GM13977 (cell line): ENCODE data around the gene RET.

Experiments
- DNase-seq: peaks from one replicate; pipeline ENCODE4 v3.0.0; 2012; ENCODE audit warnings: low spot score
- in situ Hi-C: fragments of 300-500 bp; cut with MboI; formaldehyde crosslinking; loops from one replicate; pipeline ENCODE4 v1.12.0; 2022; ENCODE audit warnings: low sequenced_read_pairs, low pct_unique_long_range_greater_than_20kb, mixed read lengths, inconsistent platforms; ENCODE audit not compliant: unreplicated experiment
- TF ChIP-seq, protein P1 (sequence below): IDR thresholded peaks from 2 replicates; pipeline ENCODE4 v1.5.1; 2012; ENCODE audit warnings: mild to moderate bottlenecking, control low read depth; ENCODE audit not compliant: insufficient read depth; ENCODE audit errors: extremely low read depth, missing control alignments

RET gene

DNA sequence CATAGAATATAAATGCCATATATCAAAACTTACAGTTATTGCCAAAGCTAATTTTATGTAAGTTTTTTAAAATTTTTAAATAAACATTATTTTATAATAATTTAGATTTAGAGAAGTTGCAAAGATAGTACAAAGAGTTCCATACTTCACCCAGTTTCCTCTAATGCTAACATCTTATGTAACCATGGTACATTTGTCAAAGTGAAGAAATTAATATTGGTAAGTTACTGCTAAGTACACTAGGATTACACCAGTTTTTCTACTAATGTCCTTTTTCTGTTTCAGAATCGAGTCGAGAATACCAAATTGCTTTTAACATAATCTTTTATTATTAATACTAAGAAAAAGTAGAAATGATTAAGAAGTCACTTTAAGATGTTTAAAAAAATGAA, 90.6 kb downstream of the RET start:
- TF ChIP-seq, protein P1, sequence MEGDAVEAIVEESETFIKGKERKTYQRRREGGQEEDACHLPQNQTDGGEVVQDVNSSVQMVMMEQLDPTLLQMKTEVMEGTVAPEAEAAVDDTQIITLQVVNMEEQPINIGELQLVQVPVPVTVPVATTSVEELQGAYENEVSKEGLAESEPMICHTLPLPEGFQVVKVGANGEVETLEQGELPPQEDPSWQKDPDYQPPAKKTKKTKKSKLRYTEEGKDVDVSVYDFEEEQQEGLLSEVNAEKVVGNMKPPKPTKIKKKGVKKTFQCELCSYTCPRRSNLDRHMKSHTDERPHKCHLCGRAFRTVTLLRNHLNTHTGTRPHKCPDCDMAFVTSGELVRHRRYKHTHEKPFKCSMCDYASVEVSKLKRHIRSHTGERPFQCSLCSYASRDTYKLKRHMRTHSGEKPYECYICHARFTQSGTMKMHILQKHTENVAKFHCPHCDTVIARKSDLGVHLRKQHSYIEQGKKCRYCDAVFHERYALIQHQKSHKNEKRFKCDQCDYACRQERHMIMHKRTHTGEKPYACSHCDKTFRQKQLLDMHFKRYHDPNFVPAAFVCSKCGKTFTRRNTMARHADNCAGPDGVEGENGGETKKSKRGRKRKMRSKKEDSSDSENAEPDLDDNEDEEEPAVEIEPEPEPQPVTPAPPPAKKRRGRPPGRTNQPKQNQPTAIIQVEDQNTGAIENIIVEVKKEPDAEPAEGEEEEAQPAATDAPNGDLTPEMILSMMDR: no peak
- no peak for DNase-seq
- in situ Hi-C loops: no loop called here

DNA sequence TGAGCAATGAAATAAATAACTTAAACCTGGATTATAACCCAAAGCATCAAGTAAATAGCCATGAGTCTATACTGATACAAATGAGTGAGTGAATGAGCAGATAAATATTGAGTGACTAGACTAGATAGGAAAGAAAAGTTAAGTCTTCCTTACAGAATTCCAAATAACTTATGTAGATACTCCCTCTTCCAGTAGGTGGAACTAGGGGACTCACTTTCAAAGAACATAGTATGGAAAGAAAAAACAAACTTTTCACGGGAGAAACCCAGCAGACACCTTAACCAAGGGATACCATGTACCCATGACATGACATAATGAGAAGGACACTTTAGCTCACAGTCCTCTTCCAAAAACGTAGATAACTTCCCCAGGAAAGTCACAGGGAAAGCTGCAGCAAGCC, 93.6 kb downstream of the RET start:
- in situ Hi-C loops: no loop called here
- TF ChIP-seq, protein P1: no peak
- no peak for DNase-seq

DNA sequence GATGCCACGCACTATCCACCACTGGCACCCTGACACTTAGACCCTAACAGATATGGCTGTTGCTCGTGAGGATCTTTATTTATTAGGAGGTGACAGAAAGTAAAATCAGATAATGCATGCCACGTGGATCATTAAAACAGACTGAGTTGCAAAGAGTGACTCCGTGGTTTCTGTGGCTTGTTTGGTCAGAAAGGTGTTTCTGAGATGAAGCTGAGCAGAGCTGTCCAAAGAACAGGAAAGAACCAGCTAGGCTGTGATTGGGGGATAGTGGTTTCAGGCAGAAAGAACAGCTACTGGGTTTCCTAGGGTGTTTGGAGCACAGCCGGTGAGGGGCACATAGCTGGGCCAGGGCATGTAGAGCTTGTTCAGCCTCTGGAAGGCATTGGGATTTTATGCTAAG, 95.8 kb downstream of the RET start:
- DNase-seq: no peak
- in situ Hi-C loops: no loop called here

DNA sequence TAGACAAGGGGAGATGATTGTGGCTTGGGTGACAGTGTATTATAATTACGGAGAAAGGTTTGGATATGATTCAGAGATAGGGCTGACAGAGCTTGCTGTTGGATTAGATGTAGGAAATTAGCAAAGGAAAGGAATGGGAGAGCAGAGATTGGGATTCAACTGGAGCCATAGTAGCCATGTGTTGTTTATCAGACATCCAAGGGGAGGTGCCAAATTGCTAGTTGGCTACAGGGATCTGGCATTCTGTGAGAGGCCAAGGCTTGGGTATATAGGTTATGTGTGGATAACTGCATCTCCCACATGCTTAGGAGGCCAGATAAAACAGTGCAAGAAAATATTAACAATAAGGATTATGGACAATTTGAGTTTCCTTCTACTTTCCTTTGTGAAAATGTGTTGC, 96.3 kb downstream of the RET start:
- DNase-seq: no peak
- in situ Hi-C loops: no loop called here
- TF ChIP-seq, protein P1: no peak

More for the DNA sequence above, 95.8 kb downstream of the RET start:
- TF ChIP-seq, protein P1: no peak

DNA sequence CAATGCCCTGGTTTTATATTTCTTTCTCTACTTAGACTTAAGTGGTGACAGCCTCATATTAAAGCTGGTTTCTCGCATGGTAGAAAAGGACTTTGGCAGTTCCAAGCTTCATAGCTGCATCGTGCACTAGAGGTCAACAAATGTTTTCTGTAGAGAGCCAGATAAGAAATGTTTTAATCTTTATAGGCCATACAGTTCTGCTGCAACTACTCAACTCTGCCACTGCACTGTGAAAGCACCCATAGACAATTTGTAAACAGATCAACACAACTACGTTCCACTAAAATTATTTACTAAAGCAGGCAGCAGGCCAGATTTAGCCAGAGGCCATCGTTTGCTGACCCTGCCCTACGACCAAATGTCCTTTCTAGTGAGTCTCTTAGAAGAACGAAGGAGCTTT, 98.1 kb downstream of the RET start:
- TF ChIP-seq, protein P1: no peak
- no peak for DNase-seq
- in situ Hi-C loops: no loop called here

DNA sequence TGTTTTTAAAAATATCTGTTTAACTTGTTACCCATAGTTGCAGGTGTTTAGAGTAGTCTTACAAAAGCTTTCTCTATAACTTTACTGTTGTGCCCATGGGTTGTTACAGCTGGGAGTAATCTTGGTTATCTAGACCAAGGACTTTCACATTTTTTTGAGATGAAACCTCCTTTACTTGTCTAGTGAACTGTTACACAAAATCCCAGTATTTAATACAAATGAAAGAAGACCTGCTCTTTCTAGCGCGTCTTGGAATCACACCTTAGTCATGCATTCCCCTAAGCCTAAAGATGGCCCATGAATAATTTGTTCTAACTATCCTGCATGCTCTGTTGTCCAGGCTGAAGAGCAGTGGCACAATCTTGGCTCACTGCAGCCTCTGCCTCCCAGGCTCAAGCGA, 99.4 kb downstream of the RET start:
- TF ChIP-seq, protein P1: no peak
- no peak for DNase-seq
- in situ Hi-C loops: no loop called here

DNA sequence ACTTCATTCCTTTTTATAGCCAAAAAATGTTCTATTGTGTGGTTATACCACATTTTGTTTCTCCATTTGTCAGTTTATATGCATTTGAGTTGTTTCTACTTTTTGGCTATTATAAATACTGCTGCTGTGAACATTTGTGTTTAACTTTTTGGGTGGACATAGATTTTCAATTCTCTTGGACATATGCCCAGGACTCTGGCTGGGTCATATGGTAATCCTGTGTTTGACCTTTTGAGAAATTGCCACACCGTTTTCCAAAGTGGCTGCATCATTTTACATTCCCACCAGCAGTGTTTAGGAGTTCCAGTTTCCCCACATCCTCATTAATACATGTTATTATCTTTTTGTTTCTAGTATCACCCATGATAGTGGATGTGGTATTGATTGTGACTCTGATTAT, 100.7 kb downstream of the RET start:
- in situ Hi-C loops: no loop called here
- no peak for DNase-seq
- TF ChIP-seq, protein P1: no peak
